Lower leg skin (tissue), 3 donors: ENCODE results near the gene AQP1.

Experiments
- CTCF ChIP-seq, 3 donors: fragments of 450-650 bp; IDR thresholded peaks; one replicate each; pipeline ENCODE4 v1.5.1; 2016; ENCODE audit warnings: antibody characterized with exemption in 3 of 3, mild to moderate bottlenecking in 3 of 3, moderate library complexity in 2 of 3
- POLR2A ChIP-seq, 2 donors: fragments of 450-650 bp; IDR thresholded peaks; one replicate each; pipeline ENCODE4 v1.6.1; 2016 to 2017; ENCODE audit warnings: antibody characterized with exemption in 2 of 2, mild to moderate bottlenecking in 1 of 2, moderate library complexity in 1 of 2

- TF ChIP-seq CTCF (IDR thresholded peaks at IDR 0.05) (no peak), POLR2A (IDR thresholded peaks at IDR 0.05) (no peak)
These were observed 16.7 kb downstream of the AQP1 start for GRCh38 chr7:30928254-30928872.
